Cardiac muscle cell (in vitro differentiated cells and primary cell): ENCODE data around the gene PAWR. TPM values are rescaled to one million over a fixed set of nuclear protein-coding genes. Genes with fewer than 3 reads are reported as not detected.

Experiments
- DNase-seq, 2 donors: peaks; one replicate each; pipeline versions ENCODE4 v3.0.0 to v3.0.0-alpha.2; 2010 to 2017; ENCODE audit warnings: low read depth in 1 of 2, low spot score in 1 of 2
- H3K27ac ChIP-seq: fragments of 200-600 bp; sonication (generic); 2 replicates; pipeline ENCODE4 v1.5.1; 2016
- H3K27me3 ChIP-seq: fragments of 200-600 bp; sonication (generic); 2 replicates; pipeline ENCODE4 v1.6.0; 2016; ENCODE audit warnings: control low read depth
- H3K36me3 ChIP-seq: fragments of 200-600 bp; sonication (generic); 2 replicates; pipeline ENCODE4 v1.5.1; 2016; ENCODE audit warnings: control low read depth
- H3K4me1 ChIP-seq: fragments of 200-600 bp; sonication (generic); 2 replicates; pipeline ENCODE4 v1.8.1; 2017; ENCODE audit warnings: low read depth, mild to moderate bottlenecking, mixed run types
- H3K4me3 ChIP-seq: fragments of 200-600 bp; sonication (generic); 2 replicates; pipeline ENCODE4 v1.5.1; 2016; ENCODE audit warnings: mild to moderate bottlenecking
- H3K9me3 ChIP-seq: fragments of 200-600 bp; sonication (generic); 2 replicates; pipeline ENCODE4 v1.5.1; 2017; ENCODE audit warnings: low read depth, mild to moderate bottlenecking, control low read depth
- polyA plus RNA-seq: library from polyadenylated mRNA; unstranded; fragments of >200 nt; fragmentation: Nextera tagmentation; extraction: Ambion mirVana; gene quantifications from 2 replicates; pipeline ENCODE4 v1.2.1, GENCODE V29; 2016
- total RNA-seq: library from RNA; depleted of rRNA; stranded (reverse); fragments of >200 nt; gene quantifications from 2 replicates; pipeline ENCODE4 v1.2.3, GENCODE V29; 2016
- TF ChIP-seq, protein P1 (sequence below): IDR thresholded peaks from 2 replicates; pipeline ENCODE4 v1.5.1; 2012; ENCODE audit warnings: low read depth, mild to moderate bottlenecking, low read length

Gene PAWR
- total and polyA plus RNA-seq, 2 experiments from 2014 or later: 58.1 to 94.0 TPM

GRCh38 chr12:79592865-79593264, 97.9 kb downstream of the PAWR start:
- Histone ChIP-seq H3K4me1 (peaks cover 17% of the 10 kb centered on the region), H3K27ac (no peak overlapping the region), H3K9me3 (no peaks in the 10 kb centered on the region), H3K36me3 (peaks cover 13% of the 10 kb centered on the region), H3K27me3 (no peaks in the 10 kb centered on the region), H3K4me3 (no peak overlapping the region)
- TF ChIP-seq, protein P1, sequence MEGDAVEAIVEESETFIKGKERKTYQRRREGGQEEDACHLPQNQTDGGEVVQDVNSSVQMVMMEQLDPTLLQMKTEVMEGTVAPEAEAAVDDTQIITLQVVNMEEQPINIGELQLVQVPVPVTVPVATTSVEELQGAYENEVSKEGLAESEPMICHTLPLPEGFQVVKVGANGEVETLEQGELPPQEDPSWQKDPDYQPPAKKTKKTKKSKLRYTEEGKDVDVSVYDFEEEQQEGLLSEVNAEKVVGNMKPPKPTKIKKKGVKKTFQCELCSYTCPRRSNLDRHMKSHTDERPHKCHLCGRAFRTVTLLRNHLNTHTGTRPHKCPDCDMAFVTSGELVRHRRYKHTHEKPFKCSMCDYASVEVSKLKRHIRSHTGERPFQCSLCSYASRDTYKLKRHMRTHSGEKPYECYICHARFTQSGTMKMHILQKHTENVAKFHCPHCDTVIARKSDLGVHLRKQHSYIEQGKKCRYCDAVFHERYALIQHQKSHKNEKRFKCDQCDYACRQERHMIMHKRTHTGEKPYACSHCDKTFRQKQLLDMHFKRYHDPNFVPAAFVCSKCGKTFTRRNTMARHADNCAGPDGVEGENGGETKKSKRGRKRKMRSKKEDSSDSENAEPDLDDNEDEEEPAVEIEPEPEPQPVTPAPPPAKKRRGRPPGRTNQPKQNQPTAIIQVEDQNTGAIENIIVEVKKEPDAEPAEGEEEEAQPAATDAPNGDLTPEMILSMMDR: no peak
- DNase-seq: no peak

DNA sequence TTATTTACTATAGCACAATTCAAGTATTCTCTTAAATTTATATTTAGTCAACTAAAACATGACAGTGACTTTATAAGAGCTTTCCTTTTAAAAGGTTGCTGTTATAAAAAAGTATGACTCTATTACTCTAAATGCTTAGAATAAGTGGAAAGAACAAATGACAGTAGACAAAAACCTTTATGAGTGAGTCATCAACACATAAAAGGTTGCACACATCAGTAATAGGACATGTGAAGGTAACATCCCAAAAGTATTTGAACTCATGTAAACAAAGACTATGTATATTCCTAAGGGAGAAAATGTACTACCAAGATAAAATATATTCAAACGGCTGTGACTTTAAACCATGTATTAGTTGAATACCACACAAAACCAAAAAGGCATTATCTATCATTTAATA, 98.8 kb downstream of the PAWR start:
- TF ChIP-seq, protein P1: no peak
- Histone ChIP-seq H3K27ac (no peak overlapping the region), H3K4me3 (no peak overlapping the region), H3K36me3 (peaks cover 13% of the 10 kb centered on the region), H3K4me1 (peaks cover 17% of the 10 kb centered on the region), H3K27me3 (no peaks in the 10 kb centered on the region), H3K9me3 (no peaks in the 10 kb centered on the region)
- DNase-seq: no peak

DNA sequence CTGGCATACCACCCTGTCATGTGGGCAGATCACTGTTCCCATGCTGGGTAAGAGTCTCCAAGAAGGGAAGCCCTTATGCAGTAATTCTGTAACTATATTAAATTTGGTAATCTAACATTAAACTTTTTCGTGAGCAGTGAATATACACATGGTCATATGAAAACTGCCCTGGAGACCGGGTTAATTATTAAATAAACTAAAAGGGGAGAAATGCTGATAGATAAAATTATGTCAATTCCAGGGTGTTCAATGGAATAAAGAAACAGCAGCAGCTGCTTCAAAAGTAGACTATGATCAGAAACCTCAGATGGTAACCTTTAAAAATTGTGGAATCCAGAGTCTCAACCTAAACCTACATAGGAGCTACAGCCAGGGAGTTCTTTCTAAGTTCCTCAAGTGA, 100.0 kb downstream of the PAWR start:
- no peaks in the 10 kb centered on the region for H3K27me3 ChIP-seq
- TF ChIP-seq, protein P1: no peak
- H3K4me1 ChIP-seq: peaks cover 17% of the 10 kb centered on the region
- H3K27ac ChIP-seq: no peak overlapping the region
- no peak overlapping the region for H3K4me3 ChIP-seq
- no peaks in the 10 kb centered on the region for H3K9me3 ChIP-seq
- peaks cover 16% of the 10 kb centered on the region for H3K36me3 ChIP-seq
- no peak for DNase-seq

GRCh38 chr12:79587368-79587767, 103.4 kb downstream of the PAWR start:
- TF ChIP-seq, protein P1: no peak

GRCh38 chr12:79585147-79585546, 105.6 kb downstream of the PAWR start:
- TF ChIP-seq, protein P1: no peak
- Histone ChIP-seq H3K4me3 (no peak overlapping the region), H3K27me3 (no peaks in the 10 kb centered on the region), H3K9me3 (no peaks in the 10 kb centered on the region), H3K27ac (no peak overlapping the region), H3K4me1 (peaks cover 17% of the 10 kb centered on the region), H3K36me3 (peaks cover 5% of the 10 kb centered on the region)
- DNase-seq: no peak

More at GRCh38 chr12:79587368-79587767, 103.4 kb downstream of the PAWR start:
- H3K27me3 ChIP-seq: no peaks in the 10 kb centered on the region
- no peak overlapping the region for H3K4me3 ChIP-seq
- no peaks in the 10 kb centered on the region for H3K9me3 ChIP-seq
- H3K36me3 ChIP-seq: peaks cover 13% of the 10 kb centered on the region
- no peak for DNase-seq
- peaks cover 17% of the 10 kb centered on the region for H3K4me1 ChIP-seq
- no peak overlapping the region for H3K27ac ChIP-seq

GRCh38 chr12:79573820-79574219, 116.9 kb downstream of the PAWR start:
- DNase-seq: no peak
- H3K27me3 ChIP-seq: no peaks in the 10 kb centered on the region
- TF ChIP-seq, protein P1: no peak
- no peak overlapping the region for H3K27ac ChIP-seq
- H3K4me3 ChIP-seq: no peak overlapping the region
- peaks cover 6% of the 10 kb centered on the region for H3K36me3 ChIP-seq
- H3K9me3 ChIP-seq: no peaks in the 10 kb centered on the region
- no peaks in the 10 kb centered on the region for H3K4me1 ChIP-seq
